HG03575 (cell line): ENCODE data around the gene RALB.
"Not testable (repeated sequence)": the region's sequence is repeated elsewhere in the genome, so short reads cannot be mapped to it uniquely, and the experiment has no call there.

Experiments
- ATAC-seq: cut with Tn5 transposase; IDR thresholded peaks from one replicate; pipeline ENCODE4 v1.9.1; 2021; ENCODE audit not compliant: unreplicated experiment, insufficient number of reproducible peaks, low FRiP score; ENCODE audit errors: extremely low read depth

RALB gene

GRCh38 chr2:120224256-120224655, 28.4 kb upstream of the RALB start:
- ATAC-seq = no peak

GRCh38 chr2:120224735-120225548, 27.7 kb upstream of the RALB start:
- ATAC-seq = no peak

- ATAC-seq = no peak
Measured at GRCh38 chr2:120225549-120226065, 27.0 kb upstream of the RALB start.

GRCh38 chr2:120226316-120226715, 26.3 kb upstream of the RALB start:
- ATAC-seq = no peak

GRCh38 chr2:120227111-120227991, 25.3 kb upstream of the RALB start:
- no peak for ATAC-seq

GRCh38 chr2:120228503-120228902, 24.1 kb upstream of the RALB start:
- no peak for ATAC-seq

GRCh38 chr2:120229341-120229740, 23.3 kb upstream of the RALB start:
- ATAC-seq = no peak

GRCh38 chr2:120230515-120231471, 21.9 kb upstream of the RALB start:
- ATAC-seq = no peak

- peak; percentile 4 for ATAC-seq
Measured at GRCh38 chr2:120231564-120231973, 21.1 kb upstream of the RALB start.

GRCh38 chr2:120231974-120232635, 20.5 kb upstream of the RALB start:
- ATAC-seq = peak; percentile 82

- ATAC-seq = no peak
Measured at GRCh38 chr2:120233292-120233691, 19.4 kb upstream of the RALB start.

GRCh38 chr2:120235158-120235557, 17.5 kb upstream of the RALB start:
- not testable (repeated sequence) for ATAC-seq

GRCh38 chr2:120235681-120236080, 17.0 kb upstream of the RALB start:
- ATAC-seq = no peak

GRCh38 chr2:120236316-120236715, 16.3 kb upstream of the RALB start:
- ATAC-seq = no peak

- ATAC-seq = no peak
Measured at GRCh38 chr2:120236791-120237190, 15.9 kb upstream of the RALB start.

GRCh38 chr2:120237491-120237902, 15.2 kb upstream of the RALB start:
- no peak for ATAC-seq

- no peak for ATAC-seq
Measured at GRCh38 chr2:120238728-120239487, 13.7 kb upstream of the RALB start.
